Activated CD4-positive, alpha-beta T cell treated with anti-CD3 and anti-CD28 coated beads, Interleukin-2, amount 50 U/mL, for 1 hour (primary cell): Measurements from ENCODE around the gene KIF25.

Source experiments
- DNase-seq: peaks from one replicate; pipeline ENCODE4 v3.0.0-alpha.2; 2020

KIF25 gene

DNA sequence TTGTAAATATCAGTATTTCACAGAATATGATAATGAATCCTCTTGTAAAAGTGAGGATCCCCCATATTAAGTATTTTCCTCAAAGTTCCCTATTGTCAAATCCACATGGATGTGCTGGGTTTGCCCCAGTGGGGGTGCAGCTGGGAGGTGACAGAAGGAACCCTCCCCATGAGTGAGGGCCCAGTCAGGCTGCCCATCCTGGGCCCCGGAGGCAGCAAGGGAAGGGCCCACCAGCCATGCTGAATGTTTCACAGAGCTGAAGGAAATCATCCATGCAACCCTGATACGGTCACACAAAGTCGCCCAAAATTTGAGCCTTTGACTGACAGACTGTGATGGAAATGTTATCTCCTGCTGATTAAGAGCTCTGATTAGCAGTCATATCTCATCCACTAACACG is 41.8 kb downstream of the KIF25 start:
- DNase-seq = no peak

DNA sequence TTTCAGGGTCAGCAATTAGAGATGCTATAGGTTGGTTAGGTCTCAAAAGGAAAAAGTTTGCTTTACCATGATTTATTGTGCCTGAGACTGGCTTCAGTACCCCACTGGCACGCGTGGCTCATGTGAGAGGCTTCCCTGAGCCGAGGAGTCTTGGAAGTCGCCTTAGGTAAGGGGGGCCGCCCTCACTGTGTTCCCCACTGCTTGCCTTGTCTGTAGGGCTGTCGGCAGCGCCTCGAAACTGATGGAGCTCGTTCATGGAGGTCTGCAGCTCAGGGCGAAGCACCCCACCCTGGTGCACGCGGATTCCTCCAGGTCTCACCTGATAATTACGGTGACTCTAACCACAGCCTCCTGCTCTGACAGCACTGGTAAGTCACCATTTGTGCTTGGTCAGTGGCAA is 42.4 kb downstream of the KIF25 start:
- DNase-seq = no peak

DNA sequence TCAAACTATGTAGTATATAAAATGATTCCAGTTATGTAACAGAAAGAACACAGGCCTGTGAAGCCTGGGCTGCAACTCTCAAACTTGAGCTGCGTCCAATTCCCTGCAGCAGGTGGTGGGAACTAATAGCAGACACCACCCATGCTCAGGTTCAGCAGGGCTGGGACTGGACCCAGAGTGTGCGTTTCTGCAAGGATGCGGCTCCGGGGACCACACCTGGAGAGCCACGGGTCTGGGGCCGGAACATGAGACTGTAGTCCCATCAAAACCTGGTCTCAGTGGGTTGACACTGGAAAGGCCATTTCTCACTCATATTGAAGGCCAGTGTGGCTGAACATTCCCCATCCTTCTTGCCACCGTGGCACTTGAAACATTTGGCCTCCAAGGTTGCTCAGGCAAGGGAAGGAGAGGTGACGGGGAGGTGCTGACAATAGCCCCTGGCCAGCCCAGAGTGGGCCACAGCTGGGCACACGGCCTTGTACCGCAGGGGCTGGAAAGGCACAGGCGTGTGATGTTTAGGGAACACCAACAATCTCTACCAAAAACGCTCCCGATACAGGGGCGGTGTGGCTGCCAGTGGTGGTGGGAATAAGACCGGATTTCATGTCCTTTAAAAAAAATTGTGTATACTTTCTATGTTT is 43.5 kb downstream of the KIF25 start:
- no peak for DNase-seq

DNA sequence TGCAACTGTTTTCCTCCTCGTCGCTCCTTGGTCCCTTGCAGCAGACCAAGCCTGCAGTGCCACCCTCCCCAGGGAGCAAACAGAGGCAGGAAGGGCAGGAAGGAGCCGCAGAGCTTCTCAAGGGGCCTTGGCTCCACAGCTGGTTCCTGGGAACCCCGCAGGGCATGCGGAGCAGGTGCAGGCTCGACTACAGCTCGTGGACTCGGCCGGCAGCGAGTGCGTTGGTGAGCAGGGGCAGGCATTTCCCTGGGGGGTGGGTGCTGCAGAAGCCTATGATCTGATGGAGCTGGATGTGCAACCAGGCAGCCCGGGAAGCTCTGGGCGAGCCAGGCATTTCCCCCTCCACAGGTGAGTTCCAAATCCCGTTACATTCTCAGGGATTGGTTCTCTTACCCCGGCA is 44.5 kb downstream of the KIF25 start:
- no peak for DNase-seq

DNA sequence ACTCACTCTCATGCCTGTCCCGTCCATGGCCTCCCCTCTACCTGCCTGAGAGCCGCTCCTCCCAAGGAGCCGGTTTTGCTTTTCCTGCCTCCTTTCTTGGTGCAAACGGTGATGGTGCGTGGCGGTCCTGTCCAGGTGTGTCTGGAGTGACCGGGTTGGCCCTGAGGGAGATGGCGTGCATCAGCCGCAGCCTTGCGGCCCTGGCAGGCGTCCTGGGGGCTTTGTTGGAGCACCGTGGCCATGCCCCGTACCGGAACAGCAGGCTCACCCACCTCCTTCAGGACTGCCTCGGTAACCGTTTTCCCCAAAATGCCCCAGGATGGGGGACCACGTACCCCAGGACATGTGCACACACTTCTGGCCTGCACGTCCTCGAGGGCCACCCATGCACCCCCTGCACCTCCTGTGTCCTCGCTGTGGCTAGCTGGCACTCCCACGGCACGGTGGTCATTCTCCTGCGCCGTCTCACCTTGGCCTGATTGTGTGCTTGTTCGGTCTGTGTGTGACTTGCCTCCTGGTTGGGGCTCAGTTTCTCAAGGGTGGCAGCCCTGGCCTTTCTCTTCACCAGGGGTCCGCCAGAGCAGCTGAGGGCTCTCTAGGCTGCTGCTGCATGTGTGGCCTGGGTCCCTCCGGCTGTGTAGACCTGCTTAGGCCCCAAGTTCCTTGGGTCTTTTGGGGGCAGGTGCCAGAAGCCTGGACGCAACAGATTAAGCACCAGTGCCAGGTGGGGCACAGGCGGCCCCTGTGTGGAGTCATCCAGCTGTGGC is 45.1 kb downstream of the KIF25 start:
- DNase-seq = no peak

DNA sequence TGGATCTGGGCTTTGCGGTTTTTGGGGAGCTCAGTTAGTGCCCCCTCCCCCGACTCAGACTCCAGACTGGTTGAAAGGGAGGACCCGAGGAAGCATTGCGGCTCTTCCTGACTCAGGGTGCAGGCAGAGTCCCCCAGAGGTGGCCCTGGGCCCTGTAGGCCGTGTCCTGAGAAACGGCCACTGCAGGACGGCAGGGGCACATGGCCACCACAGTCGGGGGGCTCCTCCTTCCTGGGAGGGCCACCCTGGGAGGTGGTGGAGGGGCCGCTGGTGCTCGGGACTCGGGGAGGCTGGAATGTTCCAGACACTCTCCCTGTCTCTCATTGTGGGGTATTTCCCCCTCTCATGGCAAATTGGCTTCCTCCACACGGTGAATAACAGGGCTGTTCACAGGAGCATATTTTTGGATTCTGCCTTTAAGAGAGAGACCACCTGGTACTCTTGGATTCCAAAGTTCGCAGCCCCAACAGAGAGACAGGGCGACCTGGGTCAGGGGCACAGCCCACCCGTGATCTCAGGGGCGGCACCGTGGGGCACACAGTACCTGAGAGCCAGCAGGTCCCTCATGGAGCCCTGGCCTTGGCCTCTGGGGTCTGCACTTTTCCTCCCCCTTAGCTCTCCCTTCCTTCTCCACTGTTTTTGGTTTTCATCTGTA is 45.8 kb downstream of the KIF25 start:
- DNase-seq = no peak

DNA sequence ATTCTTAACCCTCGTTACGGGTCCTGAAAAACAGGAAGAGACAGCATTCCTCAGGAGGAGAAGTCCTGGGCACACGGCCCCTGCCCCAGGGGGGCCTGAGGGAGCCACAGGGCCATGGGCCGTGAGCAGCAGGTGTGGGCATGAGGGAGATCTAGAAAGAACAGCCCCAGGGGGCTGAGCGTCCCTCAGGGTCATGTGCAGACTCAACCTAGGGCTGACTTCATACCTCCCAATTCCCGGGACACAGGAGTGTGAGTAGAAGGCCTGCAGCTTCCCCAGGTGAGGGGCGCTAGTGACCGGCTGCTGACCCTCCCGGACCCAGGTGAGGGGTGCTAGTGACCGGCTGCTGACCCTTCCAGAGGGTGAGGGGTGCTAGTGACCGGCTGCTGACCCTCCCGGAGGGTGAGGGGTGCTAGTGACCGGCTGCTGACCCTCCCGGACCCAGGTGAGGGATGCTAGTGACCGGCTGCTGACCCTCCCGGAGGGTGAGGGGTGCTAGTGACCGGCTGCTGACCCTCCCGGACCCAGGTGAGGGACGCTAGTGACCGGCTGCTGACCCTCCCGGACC is 46.5 kb downstream of the KIF25 start:
- no peak for DNase-seq

DNA sequence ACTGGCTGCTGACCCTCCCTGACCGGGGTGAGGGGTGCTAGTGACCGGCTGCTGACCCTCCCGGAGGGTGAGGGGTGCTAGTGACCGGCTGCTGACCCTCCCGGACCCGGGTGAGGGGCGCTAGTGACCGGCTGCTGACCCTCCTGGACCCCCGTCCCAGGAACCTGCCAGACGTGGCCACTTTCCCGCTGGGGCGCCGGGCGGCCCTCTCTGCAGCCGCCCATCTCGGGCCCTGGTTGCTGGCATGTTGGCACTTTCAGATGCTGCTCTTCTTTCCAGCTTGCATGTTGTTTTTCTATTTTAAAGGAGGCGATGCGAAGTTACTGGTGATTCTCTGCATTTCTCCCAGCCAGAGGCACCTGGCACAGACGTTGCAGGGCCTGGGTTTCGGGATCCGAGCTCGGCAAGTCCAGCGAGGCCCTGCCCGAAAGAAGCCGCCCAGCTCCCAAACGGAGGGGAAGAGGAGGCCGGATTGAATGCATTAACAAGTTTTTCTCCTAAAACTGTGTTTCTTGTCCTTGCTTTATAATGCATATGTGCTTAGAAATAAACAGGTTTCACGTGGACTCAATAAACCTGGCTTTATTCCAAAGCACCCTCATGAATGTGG is 47.2 kb downstream of the KIF25 start:
- DNase-seq = no peak

DNA sequence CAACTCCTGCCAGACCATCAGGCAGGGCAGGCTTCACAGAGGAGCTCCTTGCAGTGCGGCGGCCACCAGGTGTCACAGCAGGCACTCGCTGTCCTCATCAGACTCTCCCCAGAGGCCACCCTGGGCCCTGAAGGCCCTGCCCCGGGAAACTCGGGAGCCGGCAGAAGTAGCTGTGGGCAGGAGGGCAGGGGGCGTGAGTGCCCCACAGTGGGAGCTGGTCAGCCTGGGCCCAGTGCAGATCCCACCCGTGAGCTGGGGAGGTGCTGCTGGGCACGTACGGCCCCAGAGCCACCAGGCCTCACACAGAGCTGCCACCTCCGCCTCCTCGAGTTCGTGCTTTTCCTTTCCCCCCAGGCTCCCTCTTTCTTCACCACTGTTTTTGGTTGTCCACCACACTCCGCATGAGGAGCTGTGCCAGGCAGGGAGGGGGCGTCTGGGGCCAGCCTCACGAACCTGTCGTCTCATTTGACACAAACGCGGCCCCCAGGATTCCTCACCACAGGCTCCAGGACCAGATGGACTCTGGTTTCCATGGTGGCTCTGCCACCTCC is 47.7 kb downstream of the KIF25 start:
- DNase-seq = no peak

DNA sequence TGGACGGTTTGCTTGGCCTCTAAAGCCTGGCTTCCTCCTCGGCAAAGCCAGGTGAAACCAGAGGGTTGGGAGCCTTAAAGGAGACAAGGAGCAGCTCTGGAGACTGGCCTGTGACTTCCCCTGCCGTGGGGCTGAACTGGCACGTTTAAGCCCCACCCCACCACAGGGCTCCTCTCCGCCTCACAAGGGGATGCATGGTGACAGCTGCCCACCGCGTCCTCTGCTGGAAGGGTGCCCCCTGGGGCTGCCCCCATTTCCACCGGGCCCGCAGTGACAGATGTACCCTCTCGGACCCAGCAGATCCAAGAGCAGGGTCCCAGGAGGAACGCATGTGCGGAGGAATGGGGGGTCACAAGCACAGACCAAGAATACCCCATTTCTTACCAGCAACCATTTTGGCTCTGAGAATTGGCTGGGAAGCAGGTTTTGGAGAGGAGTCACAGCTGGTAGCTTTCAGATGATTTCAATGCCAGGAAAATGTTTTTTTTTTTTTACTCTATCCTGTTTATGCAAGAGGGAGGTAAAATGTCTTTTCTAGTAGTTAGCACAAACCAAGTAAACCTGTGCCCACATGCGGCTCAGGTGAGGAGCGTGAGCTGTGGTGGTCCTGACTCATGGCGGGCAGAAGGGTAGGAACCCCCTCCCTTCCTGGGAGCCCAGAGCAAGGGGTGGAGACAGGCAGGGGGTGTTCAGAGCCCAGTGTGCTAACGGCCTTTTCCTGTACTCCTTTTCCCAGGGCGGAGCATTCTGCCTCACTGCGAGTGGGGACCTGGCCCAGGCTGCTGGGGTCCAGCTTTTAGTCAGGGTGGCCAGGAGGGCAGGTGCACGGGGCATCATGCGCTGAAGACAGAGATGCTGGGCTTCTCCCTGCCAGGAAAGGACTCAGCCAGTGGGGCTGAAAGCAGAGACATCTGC is 48.5 kb downstream of the KIF25 start:
- no peak for DNase-seq

DNA sequence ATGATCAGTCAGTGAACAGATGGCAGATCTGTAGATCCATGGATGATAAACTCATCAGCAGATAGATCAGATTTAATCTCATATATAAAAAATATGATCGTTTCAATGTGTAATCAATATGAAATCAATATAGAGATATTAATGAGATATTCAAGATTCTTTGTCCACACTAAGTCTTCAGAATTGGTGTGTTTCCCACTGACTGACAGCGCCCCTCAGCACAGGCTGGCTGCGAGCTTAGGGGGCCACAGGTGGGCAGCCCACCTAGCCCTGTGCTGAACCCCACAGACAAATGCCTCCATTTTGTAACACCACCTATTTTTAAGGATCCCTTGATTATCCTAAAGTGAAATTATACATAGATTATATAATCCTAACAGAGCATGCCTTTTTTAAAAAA is 49.2 kb downstream of the KIF25 start:
- no peak for DNase-seq

DNA sequence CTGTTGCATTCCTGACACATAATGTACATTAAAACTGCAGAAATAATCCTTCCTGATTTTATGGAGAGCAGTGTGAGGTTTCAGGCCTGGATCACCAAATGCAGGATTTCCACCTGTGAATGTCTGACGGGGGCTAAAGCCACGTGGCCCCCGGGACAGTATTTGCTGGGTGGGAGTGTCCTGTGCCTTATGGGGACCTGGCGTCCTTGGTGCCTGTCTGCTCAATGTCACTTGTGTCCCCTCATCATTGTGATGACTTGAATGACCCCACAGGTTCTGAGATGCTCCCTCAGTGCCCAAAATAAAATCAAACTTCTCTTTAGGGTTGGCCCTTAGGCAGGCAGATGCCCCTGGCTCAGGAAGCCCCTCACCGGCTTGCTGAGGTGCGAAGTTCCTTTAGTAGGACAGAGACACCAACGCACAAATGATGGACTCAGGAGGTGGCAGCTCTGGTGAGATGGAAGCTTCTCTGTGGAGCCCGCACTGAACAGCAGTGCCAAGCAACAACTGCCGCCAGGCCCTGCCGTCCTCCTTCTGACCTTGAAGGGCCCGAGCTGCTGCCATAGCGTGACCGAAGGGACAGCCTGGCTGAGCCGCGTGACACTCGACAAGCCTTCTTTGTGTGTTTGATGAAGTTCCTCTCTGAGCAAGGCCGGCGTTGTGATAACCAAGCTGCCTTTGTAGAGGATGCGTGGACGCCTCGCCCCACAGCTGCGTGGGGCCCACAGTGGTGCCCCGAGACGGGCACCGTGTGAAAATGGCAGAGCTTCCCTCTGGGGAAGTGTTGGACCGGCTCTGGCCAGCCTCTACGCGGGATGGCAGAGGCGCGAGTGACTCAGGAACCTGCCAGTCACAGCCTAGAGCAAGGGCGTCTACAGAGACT is 50.6 kb downstream of the KIF25 start:
- DNase-seq = no peak

DNA sequence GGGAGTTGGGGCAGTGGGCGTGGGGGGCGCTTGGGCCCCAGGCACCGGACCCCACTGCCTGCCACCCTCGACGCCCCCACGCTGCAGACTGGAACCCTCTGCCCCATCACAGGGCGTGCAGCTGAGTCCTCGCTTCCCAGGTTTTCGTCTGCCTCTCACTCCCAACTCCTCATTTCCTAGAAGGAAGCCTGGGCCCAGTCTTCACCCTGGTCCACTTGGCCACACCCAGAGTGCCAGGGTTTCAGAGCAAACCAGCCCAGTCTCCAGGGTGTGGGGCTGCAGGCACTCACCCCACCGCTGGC is 51.2 kb downstream of the KIF25 start:
- DNase-seq = no peak

DNA sequence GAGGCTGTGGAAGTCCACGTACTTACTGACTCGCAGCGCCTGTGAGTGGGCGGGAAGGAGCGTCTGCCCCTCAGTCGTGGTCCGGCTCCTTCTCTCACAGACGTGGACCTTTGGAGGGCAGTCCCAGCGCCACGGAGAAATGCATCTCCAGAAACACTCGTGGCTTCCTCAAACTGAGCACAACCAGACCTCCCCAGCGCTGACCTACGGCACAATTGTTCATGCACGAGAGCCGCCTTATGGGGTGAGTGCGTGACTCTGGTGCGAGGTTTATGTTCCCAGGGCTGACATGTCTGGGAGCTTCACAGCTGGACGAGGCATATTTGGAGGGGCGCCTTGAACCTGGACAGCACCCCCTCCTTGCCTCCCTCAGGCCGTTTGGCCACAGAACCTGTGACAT is 51.8 kb downstream of the KIF25 start:
- no peak for DNase-seq

DNA sequence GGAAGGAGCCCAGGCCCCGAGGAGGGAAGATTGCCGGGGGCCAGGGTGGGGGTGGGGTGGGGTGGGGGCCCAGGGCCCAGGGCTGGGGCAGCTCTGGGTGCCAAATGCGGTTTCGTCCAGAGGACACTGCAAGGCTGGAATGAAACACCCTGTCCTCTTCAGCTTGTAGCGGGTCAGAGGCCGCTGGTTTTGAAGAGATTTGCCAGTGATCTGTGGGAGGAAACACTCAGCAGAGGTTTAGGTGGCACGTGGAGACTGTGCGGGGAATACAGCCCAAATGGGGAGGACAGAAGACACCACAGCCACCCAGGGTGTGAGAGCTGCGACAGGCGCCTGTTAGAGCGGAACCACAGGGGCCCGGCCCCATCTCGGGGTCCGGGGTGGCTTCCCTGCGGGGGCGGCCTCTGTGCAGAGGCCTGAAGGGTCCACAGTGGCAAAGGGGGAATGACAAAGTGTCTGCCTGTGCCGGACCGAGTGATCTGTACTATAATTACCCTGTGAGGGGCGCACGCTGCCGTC is 52.3 kb downstream of the KIF25 start:
- no peak for DNase-seq

DNA sequence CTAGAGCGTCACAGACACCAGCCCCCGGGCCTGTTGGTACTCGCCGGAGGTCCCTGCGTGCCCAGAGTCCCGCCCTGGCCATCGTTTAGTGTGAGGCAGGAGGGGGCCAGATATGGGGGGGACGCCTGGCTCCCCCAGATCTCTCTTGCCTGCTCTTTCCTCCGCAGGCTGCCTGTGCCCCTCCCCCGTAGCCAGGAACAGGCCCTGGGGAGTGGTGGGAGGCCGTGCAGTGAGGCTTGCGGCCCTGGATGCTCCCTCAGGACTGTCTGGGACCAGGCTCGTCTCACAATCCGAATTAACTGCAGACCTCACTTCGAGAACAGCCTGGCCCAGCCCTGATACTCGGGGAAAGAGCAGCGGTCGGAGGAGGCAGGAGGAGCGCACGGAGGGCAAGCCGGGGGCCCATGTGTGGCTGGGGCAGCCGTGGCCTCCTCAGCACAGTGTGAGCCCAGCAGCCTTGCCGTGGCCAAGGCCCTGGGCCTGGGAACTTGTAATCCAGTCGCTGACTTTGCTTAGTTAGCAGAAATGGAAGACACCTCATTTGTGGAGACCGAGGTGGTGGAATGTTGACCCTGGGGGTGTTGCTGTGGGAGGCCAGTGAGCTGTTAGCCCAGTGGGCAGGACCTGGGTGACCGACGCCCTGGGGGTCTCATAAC is 52.9 kb downstream of the KIF25 start:
- no peak for DNase-seq

DNA sequence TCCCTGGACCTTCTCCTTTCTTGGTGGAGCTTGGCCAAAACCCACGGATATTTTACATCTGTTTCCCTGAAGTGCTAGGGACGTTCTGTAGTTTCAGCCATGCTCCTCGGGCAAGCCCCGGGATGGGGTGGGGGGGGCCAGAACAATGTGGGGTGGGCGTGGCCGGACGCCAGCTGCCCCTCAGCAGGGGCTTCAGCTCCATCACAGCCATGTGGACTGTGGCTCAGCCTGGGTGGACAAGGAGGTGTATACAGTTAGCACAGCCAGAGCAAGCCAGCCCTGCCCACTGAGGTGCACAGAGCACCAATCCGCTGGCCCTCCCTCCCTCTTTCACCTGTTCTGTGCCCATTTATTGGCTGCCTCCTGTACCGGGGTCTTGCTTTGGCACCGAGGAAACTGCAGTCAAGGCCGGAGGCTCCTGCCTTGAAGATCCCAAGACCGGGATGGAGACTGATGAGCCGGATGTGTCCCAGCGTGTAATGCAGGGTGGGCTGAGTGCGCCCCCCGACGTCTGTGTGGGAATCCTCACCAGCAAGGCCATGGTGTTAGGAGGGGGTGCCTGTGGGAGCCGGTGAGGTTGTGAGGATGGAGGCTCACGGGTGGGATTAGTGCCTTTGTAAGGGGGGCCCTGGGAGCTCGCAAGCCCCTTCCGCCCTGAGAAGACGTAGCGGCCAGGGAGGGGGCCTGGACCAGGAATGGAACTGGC is 53.6 kb downstream of the KIF25 start:
- DNase-seq = no peak

DNA sequence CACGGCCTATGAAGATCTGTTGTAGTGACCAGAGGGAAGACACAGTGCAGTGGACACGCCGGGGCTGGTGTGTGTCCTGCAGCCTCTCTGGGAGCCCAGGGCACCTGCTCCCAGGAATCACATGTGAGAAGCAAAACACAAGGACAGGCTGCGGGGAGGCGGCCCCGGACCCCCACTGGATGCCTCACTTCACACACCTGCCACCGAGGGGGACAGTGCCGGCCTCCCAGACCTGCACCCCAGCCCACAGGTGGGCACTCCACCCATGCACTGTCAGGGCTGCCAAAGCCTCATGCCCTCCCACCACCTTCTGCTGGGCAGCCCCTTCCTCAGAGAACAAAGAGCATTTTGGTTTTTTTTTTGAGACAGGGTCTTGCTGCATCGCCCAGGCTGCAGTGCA is 54.2 kb downstream of the KIF25 start:
- no peak for DNase-seq

DNA sequence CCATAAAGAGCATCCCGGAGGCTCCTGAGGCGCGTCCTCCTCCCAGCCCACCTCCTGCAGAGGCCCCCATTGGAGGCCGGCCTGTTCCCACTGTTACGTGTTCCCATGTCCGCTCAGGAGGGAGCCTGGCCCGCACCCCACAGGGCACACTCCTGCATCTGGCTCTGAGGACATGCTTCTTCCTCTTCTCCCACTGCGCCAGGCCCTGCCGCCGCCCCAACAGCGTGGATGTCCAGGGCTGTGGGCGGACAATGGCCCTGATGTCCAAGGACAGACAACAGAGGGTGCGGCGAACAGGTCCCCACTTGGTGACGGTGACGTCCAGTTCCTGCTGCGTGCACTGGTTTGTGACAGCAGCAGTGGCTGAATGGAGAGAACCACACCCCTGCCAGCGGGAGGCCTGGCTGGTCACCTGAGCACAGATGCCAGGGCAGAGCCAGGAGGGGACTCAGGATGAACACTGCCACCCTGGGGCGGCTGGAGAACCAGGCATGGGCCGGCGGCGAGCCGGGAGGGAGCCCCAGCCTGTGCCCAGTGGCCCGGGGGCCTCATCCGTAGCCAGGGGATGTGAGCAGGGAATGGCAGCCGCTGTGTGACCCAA is 54.9 kb downstream of the KIF25 start:
- DNase-seq = no peak
